K562 (cell line): ENCODE measurements around the gene SOCS2. TPM values are rescaled to one million over a fixed set of nuclear protein-coding genes. Genes with fewer than 3 reads are reported as not detected.

Experiments used
- ATF1 ChIP-seq, 2 experiments: fragments of 450-650 bp in 1 of 2; IDR thresholded peaks; 2 replicates each; pipeline ENCODE4 v1.6.1; 2016; ENCODE audit warnings: missing compliant biosample characterization in 1 of 2, missing genetic modification characterization in 1 of 2
- CREM ChIP-seq: IDR thresholded peaks from 2 replicates; pipeline ENCODE4 v1.6.1; 2014; ENCODE audit warnings: antibody characterized with exemption, low read depth
- CXXC5 ChIP-seq: fragments of 250-450 bp; sonication (Bioruptor Pico); IDR thresholded peaks from 2 replicates; pipeline ENCODE4 v1.8.0; 2022; ENCODE audit warnings: inconsistent platforms, mild to moderate bottlenecking, moderate library complexity
- E2F3 ChIP-seq: fragments of 250-450 bp; sonication (Bioruptor Pico); IDR thresholded peaks from 2 replicates; pipeline ENCODE4 v1.4.0; 2020; ENCODE audit warnings: mild to moderate bottlenecking
- ELF1 ChIP-seq: fragments of 200-800 bp; sonication (Bioruptor generic); IDR thresholded peaks from 2 replicates; pipeline ENCODE4 v1.6.1; 2016; ENCODE audit warnings: missing genetic modification characterization, missing compliant biosample characterization
- ELF2 ChIP-seq: fragments of 250-450 bp; sonication (Bioruptor Pico); IDR thresholded peaks from 2 replicates; pipeline ENCODE4 v1.5.0; 2021; ENCODE audit warnings: mild to moderate bottlenecking
- HDAC3 ChIP-seq: fragments of 450-650 bp; IDR thresholded peaks from 2 replicates; pipeline ENCODE4 v1.6.1; 2018; ENCODE audit warnings: borderline replicate concordance, mild to moderate bottlenecking, moderate library complexity; ENCODE audit not compliant: partially characterized antibody
- HMG20B ChIP-seq: fragments of 250-450 bp; sonication (Bioruptor Pico); IDR thresholded peaks from 2 replicates; pipeline ENCODE4 v1.5.0; 2021; ENCODE audit warnings: mild to moderate bottlenecking
- KDM2B ChIP-seq: fragments of 250-450 bp; sonication (Bioruptor Pico); IDR thresholded peaks from 2 replicates; pipeline ENCODE4 v1.8.0; 2021; ENCODE audit warnings: mild to moderate bottlenecking, moderate library complexity
- MAZ ChIP-seq, 2 experiments: fragments of 450-650 bp in 1 of 2; sonication (generic) in 1 of 2; formaldehyde crosslinking; IDR thresholded peaks in 1 of 2; conservative IDR thresholded peaks in 1 of 2; 2 replicates each; pipeline versions ENCODE4 v1.4.0 to v1.5.0; 2020; ENCODE audit warnings: mild to moderate bottlenecking in 1 of 2, missing genetic modification reagents in 1 of 2
- RBBP5 ChIP-seq: fragments of 200-600 bp; sonication (generic); IDR thresholded peaks from 2 replicates; pipeline ENCODE4 v1.6.1; 2012; ENCODE audit warnings: borderline replicate concordance, mild to moderate bottlenecking, low read length, control low read depth, inconsistent platforms; ENCODE audit not compliant: insufficient read depth, poor library complexity, severe bottlenecking
- RFX5 ChIP-seq: IDR thresholded peaks from 2 replicates; pipeline ENCODE4 v1.6.1; 2011; ENCODE audit warnings: low read depth, mild to moderate bottlenecking, improper control_type of control experiment, low read length
- SMARCA4 ChIP-seq: fragments of 450-650 bp; IDR thresholded peaks from 2 replicates; pipeline ENCODE4 v1.6.1; 2016
- SUPT5H ChIP-seq: fragments of 450-650 bp; IDR thresholded peaks from 2 replicates; pipeline ENCODE4 v1.6.1; 2016
- TAF7 ChIP-seq: fragments of 450-650 bp; IDR thresholded peaks from 2 replicates; pipeline ENCODE4 v1.6.1; 2016; ENCODE audit warnings: missing genetic modification characterization, missing compliant biosample characterization
- ZBTB17 ChIP-seq: fragments of 450-650 bp; formaldehyde crosslinking; IDR thresholded peaks from 2 replicates; pipeline ENCODE4 v1.4.0; 2020; ENCODE audit warnings: mild to moderate bottlenecking
- ZC3H4 ChIP-seq: sonication (generic); formaldehyde crosslinking; IDR thresholded peaks from 2 replicates; pipeline ENCODE4 v1.9.0; 2021; ENCODE audit warnings: missing genetic modification reagents, borderline replicate concordance
- polyA plus RNA-seq, 8 experiments: library from polyadenylated mRNA; depleted of rRNA in 4 of 8; stranded (reverse) in 5 of 8; unstranded in 3 of 8; fragments of >200 nt; fragmentation: Nextera tagmentation in 2 of 8; fragmentation: Illumina TruSeq in 1 of 8; extraction: Ambion mirVana in 2 of 8; extraction: Trizol in 1 of 8; gene quantifications; 2 replicates each; pipeline versions ENCODE4 v1.2.1 to v1.2.3, GENCODE V29; 2011 to 2014; ENCODE audit warnings: inconsistent platforms in 1 of 8, missing spikeins in 1 of 8
- total RNA-seq, 7 experiments: library from RNA; depleted of rRNA in 6 of 7; stranded (reverse); fragments of >200 nt in 6 of 7; fragmentation: Illumina TruSeq in 2 of 7; extraction: Trizol in 2 of 7; gene quantifications; 2 replicates each; pipeline versions ENCODE4 v1.2.1 to v1.2.3, GENCODE V29; 2011 to 2021; ENCODE audit warnings: low replicate concordance in 1 of 7
- TF ChIP-seq, protein P1 (sequence below): fragments of 250-450 bp; sonication (Bioruptor Pico); IDR thresholded peaks from 2 replicates; pipeline ENCODE4 v1.5.0; 2022; ENCODE audit warnings: mild to moderate bottlenecking
- TF ChIP-seq, protein P2 (sequence below): IDR thresholded peaks from 2 replicates; pipeline ENCODE4 v1.6.1; 2011; ENCODE audit warnings: borderline replicate concordance, low read depth, mild to moderate bottlenecking, moderate library complexity, low read length; ENCODE audit not compliant: insufficient read depth, poor library complexity, severe bottlenecking
- TF ChIP-seq, protein P3 (sequence below), 2 experiments: IDR thresholded peaks; 2 replicates each; pipeline ENCODE4 v1.6.1; 2012; ENCODE audit warnings: improper control_type of control experiment in 2 of 2, low read depth in 2 of 2, low read length in 2 of 2, borderline replicate concordance in 1 of 2

Gene SOCS2
- total and polyA plus RNA-seq, 9 of the 15 experiments (the other 6 are each of a cell fraction or from before 2014, with no cell fraction given): 37.0 to 162 (median 98.7) TPM

DNA sequence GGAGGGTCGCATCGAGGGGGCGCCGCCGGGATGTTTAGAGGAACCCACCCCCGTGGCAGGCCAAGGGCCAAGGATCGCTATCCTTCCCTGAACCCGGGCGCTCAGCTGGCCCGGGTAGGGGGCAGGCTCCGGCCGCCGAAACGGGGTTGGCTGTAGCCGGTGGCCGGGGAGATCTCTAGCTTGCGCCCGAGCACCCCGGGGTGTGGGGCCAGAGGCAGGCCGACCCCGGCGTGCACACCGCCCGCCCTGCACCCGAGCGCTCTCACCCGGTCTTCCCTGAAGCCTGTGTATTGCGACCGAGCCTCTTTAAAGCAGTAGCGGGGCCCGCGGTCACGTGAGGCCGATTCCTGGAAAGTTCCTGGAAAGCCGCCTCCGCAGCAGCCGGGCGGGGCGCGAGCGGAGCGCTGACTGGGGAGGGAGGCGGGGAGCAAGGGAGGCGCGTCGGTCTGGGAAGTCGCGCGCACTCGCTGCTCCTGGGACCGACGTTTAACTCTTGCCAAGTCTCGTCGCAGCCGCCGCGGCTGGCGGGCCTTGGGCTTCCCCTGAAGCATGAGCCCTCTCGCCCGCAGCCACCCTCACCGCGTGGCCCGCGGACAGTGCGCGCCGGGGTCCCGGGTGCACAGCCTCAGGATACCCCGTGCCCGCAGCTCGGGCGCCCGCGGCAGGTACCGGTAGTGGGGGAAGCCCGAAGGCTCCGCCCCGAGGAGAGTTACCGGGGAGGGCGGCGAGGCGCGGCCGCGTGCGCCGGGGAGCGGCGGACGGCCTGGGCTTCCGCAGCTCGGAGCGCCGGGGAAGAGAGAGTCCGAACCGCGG is 1.7 kb upstream of the SOCS2 start (continued):
- peak; percentile 95 for TF ChIP-seq CXXC5 (CRISPR knock-in tag)
- TF ChIP-seq ZC3H4 (CRISPR knock-in tag): peak; percentile 93; the same call in 1 of the 2 replicates
- peak; percentile 69 for TF ChIP-seq SUPT5H
- TF ChIP-seq, protein P1, sequence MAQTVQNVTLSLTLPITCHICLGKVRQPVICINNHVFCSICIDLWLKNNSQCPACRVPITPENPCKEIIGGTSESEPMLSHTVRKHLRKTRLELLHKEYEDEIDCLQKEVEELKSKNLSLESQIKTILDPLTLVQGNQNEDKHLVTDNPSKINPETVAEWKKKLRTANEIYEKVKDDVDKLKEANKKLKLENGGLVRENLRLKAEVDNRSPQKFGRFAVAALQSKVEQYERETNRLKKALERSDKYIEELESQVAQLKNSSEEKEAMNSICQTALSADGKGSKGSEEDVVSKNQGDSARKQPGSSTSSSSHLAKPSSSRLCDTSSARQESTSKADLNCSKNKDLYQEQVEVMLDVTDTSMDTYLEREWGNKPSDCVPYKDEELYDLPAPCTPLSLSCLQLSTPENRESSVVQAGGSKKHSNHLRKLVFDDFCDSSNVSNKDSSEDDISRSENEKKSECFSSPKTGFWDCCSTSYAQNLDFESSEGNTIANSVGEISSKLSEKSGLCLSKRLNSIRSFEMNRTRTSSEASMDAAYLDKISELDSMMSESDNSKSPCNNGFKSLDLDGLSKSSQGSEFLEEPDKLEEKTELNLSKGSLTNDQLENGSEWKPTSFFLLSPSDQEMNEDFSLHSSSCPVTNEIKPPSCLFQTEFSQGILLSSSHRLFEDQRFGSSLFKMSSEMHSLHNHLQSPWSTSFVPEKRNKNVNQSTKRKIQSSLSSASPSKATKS (CRISPR knock-in tag): 0 out of 2 replicates have a peak, but pooled peaks have one; percentile 30
- TF ChIP-seq HDAC3: peak; percentile 94
- TF ChIP-seq MAZ (CRISPR knock-in tag; conservative IDR thresholded peaks at IDR 0.05 in 1 of 2, IDR thresholded peaks at IDR 0.05 in 1 of 2): peak; percentile 99
- TF ChIP-seq ZBTB17 (CRISPR knock-in tag): peak; percentile 53
- 0 out of 2 replicates have a peak, but pooled peaks have one; percentile 1 for TF ChIP-seq ATF1 (CRISPR knock-in tag; IDR thresholded peaks at IDR 0.05)
- peak; percentile 85 for TF ChIP-seq ATF1 (tag; IDR thresholded peaks at IDR 0.05)
- no peak for TF ChIP-seq RFX5
- 0 out of 2 replicates have a peak, but pooled peaks have one; percentile 9 for TF ChIP-seq SMARCA4
- no peak for TF ChIP-seq HMG20B (CRISPR knock-in tag)
- TF ChIP-seq, protein P2, sequence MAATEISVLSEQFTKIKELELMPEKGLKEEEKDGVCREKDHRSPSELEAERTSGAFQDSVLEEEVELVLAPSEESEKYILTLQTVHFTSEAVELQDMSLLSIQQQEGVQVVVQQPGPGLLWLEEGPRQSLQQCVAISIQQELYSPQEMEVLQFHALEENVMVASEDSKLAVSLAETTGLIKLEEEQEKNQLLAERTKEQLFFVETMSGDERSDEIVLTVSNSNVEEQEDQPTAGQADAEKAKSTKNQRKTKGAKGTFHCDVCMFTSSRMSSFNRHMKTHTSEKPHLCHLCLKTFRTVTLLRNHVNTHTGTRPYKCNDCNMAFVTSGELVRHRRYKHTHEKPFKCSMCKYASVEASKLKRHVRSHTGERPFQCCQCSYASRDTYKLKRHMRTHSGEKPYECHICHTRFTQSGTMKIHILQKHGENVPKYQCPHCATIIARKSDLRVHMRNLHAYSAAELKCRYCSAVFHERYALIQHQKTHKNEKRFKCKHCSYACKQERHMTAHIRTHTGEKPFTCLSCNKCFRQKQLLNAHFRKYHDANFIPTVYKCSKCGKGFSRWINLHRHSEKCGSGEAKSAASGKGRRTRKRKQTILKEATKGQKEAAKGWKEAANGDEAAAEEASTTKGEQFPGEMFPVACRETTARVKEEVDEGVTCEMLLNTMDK: no peak
- 0 out of 2 replicates have a peak, but pooled peaks have one; percentile 15 for TF ChIP-seq E2F3 (CRISPR knock-in tag)
- TF ChIP-seq KDM2B (CRISPR knock-in tag): peak; percentile 100
- TF ChIP-seq ELF2: peak; percentile 13; the same call in 1 of the 2 replicates
- TF ChIP-seq, protein P3, sequence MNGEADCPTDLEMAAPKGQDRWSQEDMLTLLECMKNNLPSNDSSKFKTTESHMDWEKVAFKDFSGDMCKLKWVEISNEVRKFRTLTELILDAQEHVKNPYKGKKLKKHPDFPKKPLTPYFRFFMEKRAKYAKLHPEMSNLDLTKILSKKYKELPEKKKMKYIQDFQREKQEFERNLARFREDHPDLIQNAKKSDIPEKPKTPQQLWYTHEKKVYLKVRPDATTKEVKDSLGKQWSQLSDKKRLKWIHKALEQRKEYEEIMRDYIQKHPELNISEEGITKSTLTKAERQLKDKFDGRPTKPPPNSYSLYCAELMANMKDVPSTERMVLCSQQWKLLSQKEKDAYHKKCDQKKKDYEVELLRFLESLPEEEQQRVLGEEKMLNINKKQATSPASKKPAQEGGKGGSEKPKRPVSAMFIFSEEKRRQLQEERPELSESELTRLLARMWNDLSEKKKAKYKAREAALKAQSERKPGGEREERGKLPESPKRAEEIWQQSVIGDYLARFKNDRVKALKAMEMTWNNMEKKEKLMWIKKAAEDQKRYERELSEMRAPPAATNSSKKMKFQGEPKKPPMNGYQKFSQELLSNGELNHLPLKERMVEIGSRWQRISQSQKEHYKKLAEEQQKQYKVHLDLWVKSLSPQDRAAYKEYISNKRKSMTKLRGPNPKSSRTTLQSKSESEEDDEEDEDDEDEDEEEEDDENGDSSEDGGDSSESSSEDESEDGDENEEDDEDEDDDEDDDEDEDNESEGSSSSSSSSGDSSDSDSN (IDR thresholded peaks at IDR 0.05; ENCODE audit: borderline replicate concordance in 1 of 2, low read depth in 2 of 2, low read length in 2 of 2): peak; percentile 89 to 94
- TF ChIP-seq RBBP5: peak; percentile 52
- 0 out of 2 replicates have a peak, but pooled peaks have one; percentile 30 for TF ChIP-seq TAF7 (tag)
- peak; percentile 44; the same call in 1 of the 2 replicates for TF ChIP-seq ELF1 (tag)
- TF ChIP-seq CREM: peak; percentile 82
